Medulla oblongata (tissue), 1 donor: ENCODE measurements around the gene RNU1-1.
A peak's percentile ranks its signal among the peaks of the same experiment; 100 is the strongest.
"Not testable (repeated sequence)": the region's sequence is repeated elsewhere in the genome, so short reads cannot be mapped to it uniquely, and the experiment has no call there.

Experiments
- DNase-seq: peaks from one replicate; pipeline ENCODE4 v3.0.0-alpha.2; 2015; ENCODE audit errors: extremely low spot score

The RNU1-1 gene

GRCh38 chr1:16521679-16522078 lies 7.6 kb upstream of the RNU1-1 start:
- DNase-seq, result not testable (repeated sequence)

GRCh38 chr1:16521288-16521583 lies 7.2 kb upstream of the RNU1-1 start:
- no peak for DNase-seq

GRCh38 chr1:16520435-16521287 lies 6.6 kb upstream of the RNU1-1 start:
- not testable (repeated sequence) for DNase-seq

- not testable (repeated sequence) for DNase-seq
These were observed 5.3 kb upstream of the RNU1-1 start for GRCh38 chr1:16519255-16519951.

GRCh38 chr1:16518913-16519254 lies 4.8 kb upstream of the RNU1-1 start:
- DNase-seq, result not testable (repeated sequence)

- DNase-seq, result not testable (repeated sequence)
These were observed 2.8 kb upstream of the RNU1-1 start for GRCh38 chr1:16516694-16517410.

- DNase-seq, result peak; percentile 70
These were observed 526 bp downstream of the RNU1-1 start for GRCh38 chr1:16513412-16514106.

GRCh38 chr1:16512624-16513411 lies 1.3 kb downstream of the RNU1-1 start:
- DNase-seq, result not testable (repeated sequence)

GRCh38 chr1:16511926-16512325 lies 2.2 kb downstream of the RNU1-1 start:
- not testable (repeated sequence) for DNase-seq

- DNase-seq, result peak; percentile 37
These were observed 5.1 kb downstream of the RNU1-1 start for GRCh38 chr1:16508861-16509445.

GRCh38 chr1:16506364-16507136 lies 7.5 kb downstream of the RNU1-1 start:
- not testable (repeated sequence) for DNase-seq

GRCh38 chr1:16505870-16506269 lies 8.2 kb downstream of the RNU1-1 start:
- not testable (repeated sequence) for DNase-seq

GRCh38 chr1:16503494-16503893 lies 10.6 kb downstream of the RNU1-1 start:
- no peak for DNase-seq

GRCh38 chr1:16501446-16501845 lies 12.6 kb downstream of the RNU1-1 start:
- not testable (repeated sequence) for DNase-seq

- not testable (repeated sequence) for DNase-seq
These were observed 13.1 kb downstream of the RNU1-1 start for GRCh38 chr1:16500975-16501374.

GRCh38 chr1:16500466-16500865 lies 13.6 kb downstream of the RNU1-1 start:
- not testable (repeated sequence) for DNase-seq

- DNase-seq, result peak; percentile 88
These were observed 15.3 kb downstream of the RNU1-1 start for GRCh38 chr1:16498573-16499413.

- not testable (repeated sequence) for DNase-seq
These were observed 16.0 kb downstream of the RNU1-1 start for GRCh38 chr1:16498047-16498446.

- DNase-seq, result peak; percentile 6
These were observed 16.6 kb downstream of the RNU1-1 start for GRCh38 chr1:16497474-16497904.
